K562 (cell line): ENCODE measurements around the gene PDE11A. TPM values are rescaled to one million over a fixed set of nuclear protein-coding genes. Genes with fewer than 3 reads are reported as not detected.

Experiments
- BRD4 ChIP-seq: fragments of 200-600 bp; sonication (generic); IDR thresholded peaks from 2 replicates; pipeline ENCODE4 v1.6.1; 2017; ENCODE audit warnings: inconsistent platforms
- CBX5 ChIP-seq: IDR thresholded peaks from 2 replicates; pipeline ENCODE4 v1.6.1; 2014; ENCODE audit warnings: low read depth, borderline replicate concordance
- DEAF1 ChIP-seq: fragments of 450-650 bp; formaldehyde crosslinking; IDR thresholded peaks from 2 replicates; pipeline ENCODE4 v1.4.0; 2020; ENCODE audit warnings: mild to moderate bottlenecking, moderate library complexity
- DPF2 ChIP-seq: fragments of 450-650 bp; IDR thresholded peaks from 2 replicates; pipeline ENCODE4 v1.6.1; 2016
- EHMT2 ChIP-seq: fragments of 450-650 bp; IDR thresholded peaks from 2 replicates; pipeline ENCODE4 v1.6.1; 2018; ENCODE audit warnings: antibody characterized with exemption
- ELF2 ChIP-seq: fragments of 250-450 bp; sonication (Bioruptor Pico); IDR thresholded peaks from 2 replicates; pipeline ENCODE4 v1.5.0; 2021; ENCODE audit warnings: mild to moderate bottlenecking
- HMBOX1 ChIP-seq: sonication (generic); IDR thresholded peaks from 2 replicates; pipeline ENCODE4 v1.6.1; 2016
- MXI1 ChIP-seq: IDR thresholded peaks from 2 replicates; pipeline ENCODE4 v1.6.1; 2011; ENCODE audit warnings: low read depth, mild to moderate bottlenecking, improper control_type of control experiment, low read length
- NCOR1 ChIP-seq: fragments of 450-650 bp; IDR thresholded peaks from 2 replicates; pipeline ENCODE4 v1.6.1; 2016; ENCODE audit warnings: mild to moderate bottlenecking, moderate library complexity
- NFATC3 ChIP-seq: fragments of 450-650 bp; IDR thresholded peaks from 2 replicates; pipeline ENCODE4 v1.6.1; 2017; ENCODE audit warnings: mild to moderate bottlenecking
- NR2C1 ChIP-seq, 2 experiments: fragments of 450-650 bp; IDR thresholded peaks; 2 replicates each; pipeline ENCODE4 v1.6.1; 2017; ENCODE audit warnings: mild to moderate bottlenecking in 2 of 2, antibody characterized with exemption in 1 of 2, inconsistent platforms in 1 of 2, missing compliant biosample characterization in 1 of 2, missing genetic modification characterization in 1 of 2
- NR2F6 ChIP-seq: fragments of 450-650 bp; formaldehyde crosslinking; IDR thresholded peaks from 2 replicates; pipeline ENCODE4 v1.4.0; 2020; ENCODE audit warnings: mild to moderate bottlenecking
- POU5F1 ChIP-seq: fragments of 150-350 bp; IDR thresholded peaks from 2 replicates; pipeline ENCODE4 v1.6.1; 2014; ENCODE audit warnings: borderline replicate concordance, low read length, low read depth, mild to moderate bottlenecking; ENCODE audit not compliant: partially characterized antibody
- RERE ChIP-seq: sonication (generic); formaldehyde crosslinking; IDR thresholded peaks from 2 replicates; pipeline ENCODE4 v1.8.0; 2023; ENCODE audit warnings: missing genetic modification reagents, mild to moderate bottlenecking, borderline replicate concordance
- SMAD1 ChIP-seq: fragments of 150-350 bp; IDR thresholded peaks from 2 replicates; pipeline ENCODE4 v1.6.1; 2014; ENCODE audit warnings: low read length, low read depth; ENCODE audit not compliant: partially characterized antibody
- SMARCC2 ChIP-seq: fragments of 450-650 bp; IDR thresholded peaks from 2 replicates; pipeline ENCODE4 v1.6.1; 2017; ENCODE audit warnings: antibody characterized with exemption, moderate library complexity, mild to moderate bottlenecking, low read depth
- TAL1 ChIP-seq: fragments of 450-650 bp; IDR thresholded peaks from 2 replicates; pipeline ENCODE4 v1.6.1; 2016; ENCODE audit warnings: mild to moderate bottlenecking
- ZFP1 ChIP-seq: fragments of 450-650 bp; formaldehyde crosslinking; IDR thresholded peaks from 2 replicates; pipeline ENCODE4 v1.4.0; 2020; ENCODE audit warnings: mild to moderate bottlenecking, mixed read lengths
- ZNF197 ChIP-seq: fragments of 200-800 bp; sonication (Bioruptor generic); IDR thresholded peaks from 2 replicates; pipeline ENCODE4 v1.6.1; 2016; ENCODE audit warnings: low read depth, missing genetic modification characterization, missing compliant biosample characterization
- ZNF384 ChIP-seq: IDR thresholded peaks from 2 replicates; pipeline ENCODE4 v1.6.1; 2012; ENCODE audit warnings: low read depth, low read length, improper control_type of control experiment
- ZNF584 ChIP-seq: fragments of 200-800 bp; sonication (Bioruptor generic); IDR thresholded peaks from 2 replicates; pipeline ENCODE4 v1.6.1; 2016; ENCODE audit warnings: low read depth, mild to moderate bottlenecking, missing genetic modification characterization, missing compliant biosample characterization
- ZNF696 ChIP-seq: fragments of 250-450 bp; sonication (Bioruptor Pico); conservative IDR thresholded peaks from 2 replicates; pipeline ENCODE4 v1.4.0; 2020; ENCODE audit warnings: mild to moderate bottlenecking, moderate library complexity
- ZNF778 ChIP-seq: fragments of 450-650 bp; formaldehyde crosslinking; IDR thresholded peaks from 2 replicates; pipeline ENCODE4 v1.4.0; 2020; ENCODE audit warnings: mild to moderate bottlenecking, moderate library complexity
- polyA plus RNA-seq, 8 experiments: library from polyadenylated mRNA; depleted of rRNA in 4 of 8; stranded (reverse) in 5 of 8; unstranded in 3 of 8; fragments of >200 nt; fragmentation: Nextera tagmentation in 2 of 8; fragmentation: Illumina TruSeq in 1 of 8; extraction: Ambion mirVana in 2 of 8; extraction: Trizol in 1 of 8; gene quantifications; 2 replicates each; pipeline versions ENCODE4 v1.2.1 to v1.2.3, GENCODE V29; 2011 to 2014; ENCODE audit warnings: inconsistent platforms in 1 of 8, missing spikeins in 1 of 8
- total RNA-seq, 7 experiments: library from RNA; depleted of rRNA in 6 of 7; stranded (reverse); fragments of >200 nt in 6 of 7; fragmentation: Illumina TruSeq in 2 of 7; extraction: Trizol in 2 of 7; gene quantifications; 2 replicates each; pipeline versions ENCODE4 v1.2.1 to v1.2.3, GENCODE V29; 2011 to 2021; ENCODE audit warnings: low replicate concordance in 1 of 7

PDE11A gene
- total and polyA plus RNA-seq, 9 of the 15 experiments (the other 6 are each of a cell fraction or from before 2014, with no cell fraction given), result 3.2 to 22.1 (median 5.7) TPM

- TF ChIP-seq ZNF384 (no peak), NCOR1 (peak; percentile 59), ZNF584 (CRISPR knock-in tag) (no peak), TAL1 (peak; percentile 78), NR2C1 (IDR thresholded peaks at IDR 0.05) (no peak), NR2C1 (tag; IDR thresholded peaks at IDR 0.05) (no peak), ZNF696 (CRISPR knock-in tag) (no peak), EHMT2 (no peak), ZNF197 (0 out of 2 replicates have a peak, but pooled peaks have one; percentile 30), DEAF1 (CRISPR knock-in tag) (0 out of 2 replicates have a peak, but pooled peaks have one; percentile 7), ZFP1 (CRISPR knock-in tag) (no peak), HMBOX1 (peak; percentile 83), NR2F6 (CRISPR knock-in tag) (no peak), POU5F1 (no peak), DPF2 (peak; percentile 51; the same call in 1 of the 2 replicates), SMARCC2 (0 out of 2 replicates have a peak, but pooled peaks have one; percentile 39), RERE (CRISPR knock-in tag) (no peak), SMAD1 (no peak), CBX5 (peak; percentile 74; the same call in 1 of the 2 replicates), MXI1 (no peak), NFATC3 (no peak), ZNF778 (CRISPR knock-in tag) (no peak), ELF2 (no peak), BRD4 (no peak)
These were observed 178.7 kb downstream of the PDE11A start (continued) for GRCh38 chr2:177893880-177894279.
